ENCODE measurements around the gene DSCAM.

DSCAM gene

GRCh38 chr21:40015818-40016217 lies 831.1 kb downstream of the DSCAM start:
- no peak for DNase-seq

- no peak for DNase-seq
Observed at GRCh38 chr21:40014394-40014793, 832.6 kb downstream of the DSCAM start.

- DNase-seq: no peak
Observed at GRCh38 chr21:40013001-40013735, 833.8 kb downstream of the DSCAM start.

GRCh38 chr21:40011371-40011770 lies 835.6 kb downstream of the DSCAM start:
- peak; percentile 59 for DNase-seq

- no peak for DNase-seq
Observed at GRCh38 chr21:40002978-40003377, 844.0 kb downstream of the DSCAM start.

- no peak for DNase-seq
Observed at GRCh38 chr21:39984286-39984991, 862.5 kb downstream of the DSCAM start.

GRCh38 chr21:39980241-39980820 lies 866.6 kb downstream of the DSCAM start:
- DNase-seq: no peak

- no peak for DNase-seq
Observed at GRCh38 chr21:39979321-39979720, 867.6 kb downstream of the DSCAM start.

- DNase-seq: no peak
Observed at GRCh38 chr21:39976800-39977199, 870.2 kb downstream of the DSCAM start.

GRCh38 chr21:39972976-39973770 lies 873.8 kb downstream of the DSCAM start:
- DNase-seq: no peak

- DNase-seq: no peak
Observed at GRCh38 chr21:39972471-39972870, 874.5 kb downstream of the DSCAM start.

GRCh38 chr21:39971956-39972355 lies 875.0 kb downstream of the DSCAM start:
- DNase-seq: no peak

GRCh38 chr21:39969691-39970364 lies 877.1 kb downstream of the DSCAM start:
- no peak for DNase-seq

GRCh38 chr21:39968010-39968409 lies 878.9 kb downstream of the DSCAM start:
- no peak for DNase-seq

GRCh38 chr21:39966786-39967185 lies 880.2 kb downstream of the DSCAM start:
- no peak for DNase-seq

GRCh38 chr21:39965026-39965425 lies 881.9 kb downstream of the DSCAM start:
- no peak for DNase-seq

GRCh38 chr21:39961251-39961650 lies 885.7 kb downstream of the DSCAM start:
- DNase-seq: no peak
